GM06990 (cell line): Measurements from ENCODE around the gene ACOT12.

Source experiments
- DNase-seq: peaks from one replicate; pipeline ENCODE4 v3.0.0-alpha.2; 2011; ENCODE audit not compliant: insufficient read length; ENCODE audit errors: extremely low read depth
- H3K27me3 ChIP-seq: replicated peaks from 2 replicates; pipeline ENCODE4 v1.6.0; 2011; ENCODE audit warnings: low read length; ENCODE audit not compliant: control insufficient read depth, insufficient read depth
- H3K36me3 ChIP-seq: 2 replicates; pipeline ENCODE4 v1.5.1; 2011; ENCODE audit warnings: low read length; ENCODE audit not compliant: control insufficient read depth, insufficient read depth
- H3K4me3 ChIP-seq: replicated peaks from 2 replicates; pipeline ENCODE4 v1.5.1; 2011; ENCODE audit warnings: low read depth, mild to moderate bottlenecking, control low read depth, low read length
- CTCF ChIP-seq: IDR thresholded peaks from 2 replicates; pipeline ENCODE4 v1.5.1; 2011; ENCODE audit warnings: low read length, control low read depth, mild to moderate bottlenecking, inconsistent platforms; ENCODE audit not compliant: insufficient read depth, poor library complexity, severe bottlenecking

ACOT12 gene

DNA sequence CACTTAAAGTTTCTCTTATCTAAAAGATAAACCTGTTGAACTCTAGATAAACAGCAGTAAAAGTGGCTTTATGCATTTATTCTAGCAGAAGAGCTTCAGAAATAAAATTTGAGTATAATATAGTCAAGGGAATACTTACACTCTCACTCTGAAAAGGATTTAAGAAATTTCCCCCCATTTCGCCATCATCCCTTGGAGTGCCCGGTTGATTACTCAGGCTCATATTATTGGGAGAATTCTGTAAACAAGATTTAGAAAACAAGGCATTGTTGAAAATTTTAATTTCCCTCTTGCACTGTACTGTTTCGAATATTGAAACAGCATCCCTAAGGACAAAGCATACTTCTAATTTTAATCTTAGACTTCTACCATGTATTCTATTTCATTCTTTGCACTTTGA, 34.5 kb upstream of the ACOT12 start:
- no peaks in the 10 kb centered on the region for H3K36me3 ChIP-seq
- no peak overlapping the region for H3K4me3 ChIP-seq
- no peaks in the 10 kb centered on the region for H3K27me3 ChIP-seq
- no peak for TF ChIP-seq CTCF
- no peak for DNase-seq

- DNase-seq = no peak
- no peaks in the 10 kb centered on the region for H3K27me3 ChIP-seq
- no peak overlapping the region for H3K4me3 ChIP-seq
- no peaks in the 10 kb centered on the region for H3K36me3 ChIP-seq
- no peak for TF ChIP-seq CTCF
Measured at GRCh38 chr5:81427566-81427965, 33.6 kb upstream of the ACOT12 start.

- Histone ChIP-seq H3K36me3 (no peaks in the 10 kb centered on the region), H3K4me3 (no peak overlapping the region), H3K27me3 (no peaks in the 10 kb centered on the region)
- no peak for DNase-seq
- TF ChIP-seq CTCF = no peak
Measured at GRCh38 chr5:81426359-81427030, 32.6 kb upstream of the ACOT12 start.

GRCh38 chr5:81425569-81425968, 31.6 kb upstream of the ACOT12 start:
- H3K36me3 ChIP-seq = no peaks in the 10 kb centered on the region
- H3K4me3 ChIP-seq = no peak overlapping the region
- TF ChIP-seq CTCF = peak; percentile 48
- DNase-seq = peak; percentile 28
- H3K27me3 ChIP-seq = no peaks in the 10 kb centered on the region

DNA sequence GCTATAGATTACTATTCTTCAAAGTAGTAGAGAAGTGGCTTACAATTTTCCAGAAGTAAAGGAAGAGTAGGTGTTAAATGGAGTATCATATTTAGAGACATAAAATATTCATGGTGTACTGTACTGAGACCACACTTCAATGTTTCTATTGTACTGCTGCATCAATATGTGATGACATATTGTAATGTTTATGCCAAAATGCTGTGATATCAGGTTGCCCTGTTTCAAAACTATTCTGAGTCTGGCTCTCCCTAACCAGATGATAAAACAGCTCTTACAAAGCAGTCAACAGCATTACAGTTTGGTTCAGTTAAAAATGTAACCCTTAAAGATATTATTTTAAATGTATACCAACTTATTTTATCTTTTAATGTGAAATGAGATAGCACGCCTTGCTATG, 30.8 kb upstream of the ACOT12 start:
- no peaks in the 10 kb centered on the region for H3K27me3 ChIP-seq
- no peaks in the 10 kb centered on the region for H3K36me3 ChIP-seq
- no peak for DNase-seq
- H3K4me3 ChIP-seq = no peak overlapping the region
- TF ChIP-seq CTCF = no peak

DNA sequence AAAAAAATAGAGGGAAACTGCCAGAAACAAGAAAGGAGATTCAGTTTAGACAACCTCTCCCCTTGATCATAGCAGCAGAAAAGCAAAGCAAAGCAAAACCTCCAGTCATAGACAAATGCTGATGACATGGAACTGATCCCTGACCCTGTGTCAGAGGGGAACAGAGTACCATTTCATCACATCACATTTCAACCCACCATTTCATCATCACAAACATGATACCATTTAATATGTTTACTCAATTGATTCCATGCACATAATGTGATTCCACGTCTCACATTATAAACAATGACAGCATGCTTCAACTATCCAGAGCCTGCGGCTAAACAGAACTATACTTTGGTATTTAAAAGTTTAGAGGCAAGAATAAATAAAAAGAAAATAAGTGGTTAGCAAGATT, 28.7 kb upstream of the ACOT12 start:
- no peak for DNase-seq
- Histone ChIP-seq H3K36me3 (peaks cover 2% of the 10 kb centered on the region; the same call in 1 of the 2 replicates), H3K27me3 (no peaks in the 10 kb centered on the region), H3K4me3 (no peak overlapping the region)
- no peak for TF ChIP-seq CTCF
